Measurements from ENCODE around the gene SPRR2B. TPM values are rescaled to one million over a fixed set of nuclear protein-coding genes. Genes with fewer than 3 reads are reported as not detected.
"Not testable (repeated sequence)": the region's sequence is repeated elsewhere in the genome, so short reads cannot be mapped to it uniquely, and the experiment has no call there.

SPRR2B gene
- total and polyA plus RNA-seq, 3 donors from 2014 or later = 0.62 to 12.4 TPM; not detected in 1

DNA sequence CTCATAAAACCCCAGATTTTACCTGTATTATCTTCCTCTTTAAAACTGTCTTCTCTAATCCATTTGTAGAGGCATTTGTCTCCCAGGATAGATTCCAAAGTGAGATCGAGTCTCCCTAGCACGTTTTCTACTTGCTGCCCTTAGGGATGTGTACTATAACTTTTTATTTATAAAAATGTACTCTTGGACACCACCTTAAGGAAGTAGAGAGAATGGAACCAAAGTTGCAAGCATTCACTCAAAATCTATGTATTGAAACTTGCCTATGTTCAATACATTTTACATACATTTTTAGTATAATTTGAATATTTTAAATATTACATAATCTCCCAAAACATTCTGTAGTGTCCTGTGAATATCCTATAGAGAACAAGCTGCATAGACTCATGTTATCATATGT, 13.3 kb downstream of the SPRR2B start:
- Histone ChIP-seq H3K4me3 (no peak overlapping the region), H3K27ac (no peak overlapping the region), H3K27me3 (no peaks in the 10 kb centered on the region), H3K36me3 (ENCODE audit: low read depth, missing control alignments) (no peaks in the 10 kb centered on the region), H3K4me1 (no peaks in the 10 kb centered on the region), H3K9me3 (no peaks in the 10 kb centered on the region)
- WGBS, 2 donors = 71 to 75% methylated on average over 2 of the region's 2 CpGs
- no peak for TF ChIP-seq POLR2A (IDR thresholded peaks at IDR 0.05)
- TF ChIP-seq, protein P1, sequence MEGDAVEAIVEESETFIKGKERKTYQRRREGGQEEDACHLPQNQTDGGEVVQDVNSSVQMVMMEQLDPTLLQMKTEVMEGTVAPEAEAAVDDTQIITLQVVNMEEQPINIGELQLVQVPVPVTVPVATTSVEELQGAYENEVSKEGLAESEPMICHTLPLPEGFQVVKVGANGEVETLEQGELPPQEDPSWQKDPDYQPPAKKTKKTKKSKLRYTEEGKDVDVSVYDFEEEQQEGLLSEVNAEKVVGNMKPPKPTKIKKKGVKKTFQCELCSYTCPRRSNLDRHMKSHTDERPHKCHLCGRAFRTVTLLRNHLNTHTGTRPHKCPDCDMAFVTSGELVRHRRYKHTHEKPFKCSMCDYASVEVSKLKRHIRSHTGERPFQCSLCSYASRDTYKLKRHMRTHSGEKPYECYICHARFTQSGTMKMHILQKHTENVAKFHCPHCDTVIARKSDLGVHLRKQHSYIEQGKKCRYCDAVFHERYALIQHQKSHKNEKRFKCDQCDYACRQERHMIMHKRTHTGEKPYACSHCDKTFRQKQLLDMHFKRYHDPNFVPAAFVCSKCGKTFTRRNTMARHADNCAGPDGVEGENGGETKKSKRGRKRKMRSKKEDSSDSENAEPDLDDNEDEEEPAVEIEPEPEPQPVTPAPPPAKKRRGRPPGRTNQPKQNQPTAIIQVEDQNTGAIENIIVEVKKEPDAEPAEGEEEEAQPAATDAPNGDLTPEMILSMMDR (IDR thresholded peaks at IDR 0.05) = no peak
- intact Hi-C loops (cut with DNase I; ENCODE audit: low total_unique reads) = no loop called here
- DNase-seq = no peak

DNA sequence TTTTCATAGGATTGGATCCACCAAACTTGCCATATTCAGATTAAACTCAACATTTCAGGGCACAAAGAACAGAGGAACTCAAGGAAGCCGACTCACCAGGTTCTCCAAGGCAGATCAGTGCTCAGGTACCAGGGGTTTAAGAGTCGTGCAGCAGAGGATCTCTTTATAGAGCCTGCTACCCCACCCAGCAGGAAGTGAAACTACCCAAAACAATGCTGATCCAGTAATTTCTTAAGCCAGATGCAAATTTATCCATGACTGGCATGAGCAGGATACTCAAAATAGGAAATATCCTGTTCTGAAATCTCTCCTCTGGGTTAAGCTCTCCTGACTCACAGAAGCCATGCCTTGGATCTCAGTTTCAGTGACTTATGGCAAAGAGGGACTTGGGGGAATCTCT, 14.0 kb downstream of the SPRR2B start, which contains the start of gene SPRR2A:
SPRR2A (minus strand) TSS at position 138 of the 400 bp plus-strand sequence. CDS start 777 bp downstream, outside the sequence.
- H3K27ac ChIP-seq = no peak within 1 kb of the TSS
- WGBS, 2 donors = 83 to 86% methylated on average over 2 of the region's 2 CpGs
- intact Hi-C loops (cut with DNase I; ENCODE audit: low total_unique reads) = no loop called here
- H3K27me3 ChIP-seq = no peaks in the 10 kb centered on the region
- H3K36me3 ChIP-seq (ENCODE audit: low read depth, missing control alignments) = no peaks in the 10 kb centered on the region
- no peaks in the 10 kb centered on the region for H3K4me1 ChIP-seq
- TF ChIP-seq, protein P1 (IDR thresholded peaks at IDR 0.05) = no peak
- TF ChIP-seq POLR2A (IDR thresholded peaks at IDR 0.05) = no peak
- no peak for DNase-seq
- no peak within 1 kb of the TSS for H3K4me3 ChIP-seq
- no peaks in the 10 kb centered on the region for H3K9me3 ChIP-seq

GRCh38 chr1:153056111-153056510, 15.3 kb downstream of the SPRR2B start:
- H3K36me3 ChIP-seq (ENCODE audit: low read depth, missing control alignments); H3K27ac ChIP-seq; H3K4me3 ChIP-seq; DNase-seq; H3K9me3 ChIP-seq; intact Hi-C loops (cut with DNase I; ENCODE audit: low total_unique reads); H3K4me1 ChIP-seq; H3K27me3 ChIP-seq: not testable (repeated sequence)
- 53 to 72% methylated on average over 3 of the region's 3 CpGs for WGBS, 2 donors

DNA sequence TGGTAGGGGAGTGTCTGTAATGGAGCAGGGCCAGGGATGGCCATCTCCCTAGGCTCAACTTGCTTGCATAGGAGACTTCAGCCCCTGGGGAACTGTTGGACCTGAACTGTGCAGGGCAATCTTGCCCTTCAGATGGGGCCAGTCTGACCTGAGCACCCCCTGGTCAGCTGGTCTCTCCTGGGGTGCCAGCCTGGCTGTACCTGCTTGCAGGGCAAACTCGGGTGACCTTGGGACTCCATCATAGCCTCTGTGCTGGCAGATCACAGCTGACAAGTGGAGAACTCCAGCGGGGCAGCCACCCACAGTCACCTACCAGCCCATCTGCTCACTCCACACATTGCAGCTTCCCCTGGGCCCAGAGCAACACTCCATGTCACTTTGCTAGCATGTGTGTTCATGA, 22.2 kb downstream of the SPRR2B start:
- Histone ChIP-seq H3K27ac (no peak overlapping the region), H3K4me1 (no peaks in the 10 kb centered on the region), H3K36me3 (ENCODE audit: low read depth, missing control alignments) (no peaks in the 10 kb centered on the region), H3K9me3 (no peaks in the 10 kb centered on the region), H3K27me3 (no peaks in the 10 kb centered on the region), H3K4me3 (no peak overlapping the region)
- DNase-seq = no peak
- intact Hi-C loops (cut with DNase I; ENCODE audit: low total_unique reads) = no loop called here
- no peak for TF ChIP-seq POLR2A (IDR thresholded peaks at IDR 0.05)
- TF ChIP-seq, protein P1 (IDR thresholded peaks at IDR 0.05) = no peak
- 63 to 95% methylated on average over 1 to 2 of the region's 2 CpGs for WGBS, 2 donors

DNA sequence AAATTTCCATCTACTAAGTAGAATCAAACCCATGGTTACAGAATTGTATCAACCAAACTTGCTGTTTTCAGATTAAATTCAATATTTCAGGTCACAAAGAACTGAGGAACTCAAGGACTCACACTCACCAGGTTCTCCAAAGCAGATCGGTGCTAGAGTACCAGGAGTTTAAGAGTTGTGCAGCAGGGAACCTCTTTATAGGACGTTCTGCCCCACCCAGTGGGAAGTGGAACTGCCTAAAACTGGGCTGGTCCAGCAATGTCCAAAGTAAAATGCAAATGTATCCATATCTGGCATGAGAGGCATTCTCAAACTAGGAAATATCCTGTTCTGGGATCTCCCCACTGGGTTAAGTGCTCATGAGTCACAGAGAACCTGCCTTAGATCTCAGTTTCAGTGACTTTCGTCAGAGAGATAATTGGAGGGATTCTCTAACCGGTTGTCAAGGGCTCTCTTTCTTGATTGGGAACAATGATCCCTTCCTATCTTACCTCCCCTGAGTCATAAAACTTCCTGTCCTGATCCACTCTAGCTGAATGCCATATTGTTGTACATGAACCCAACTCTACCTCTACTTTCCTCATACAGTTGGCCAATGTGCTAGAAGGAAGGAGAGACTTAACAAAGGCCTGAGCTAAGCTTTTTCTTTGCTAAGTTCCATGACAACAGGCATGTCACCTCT, 30.3 kb downstream of the SPRR2B start, which contains the start of gene SPRR2D:
SPRR2D (minus strand) TSS at position 171 of the 682 bp plus-strand sequence. CDS start 774 bp downstream, outside the sequence.
- no peaks in the 10 kb centered on the region for H3K27me3 ChIP-seq
- no peaks in the 10 kb centered on the region for H3K4me1 ChIP-seq
- H3K27ac ChIP-seq = no peak within 1 kb of the TSS
- no peak within 1 kb of the TSS for H3K4me3 ChIP-seq
- no peak for DNase-seq
- WGBS, 2 donors = 74 to 77% methylated on average over 4 of the region's 4 CpGs
- no peaks in the 10 kb centered on the region for H3K9me3 ChIP-seq
- no peaks in the 10 kb centered on the region for H3K36me3 ChIP-seq (ENCODE audit: low read depth, missing control alignments)
- no peak for TF ChIP-seq POLR2A (IDR thresholded peaks at IDR 0.05)
- TF ChIP-seq, protein P1 (IDR thresholded peaks at IDR 0.05) = no peak
- intact Hi-C loops (cut with DNase I; ENCODE audit: low total_unique reads) = no loop called here
